PC-9 (cell line): ENCODE results near the gene CMIP. TPM values are rescaled to one million over a fixed set of nuclear protein-coding genes. Genes with fewer than 3 reads are reported as not detected.

Experiments
- BruUV-seq: library from RNA; stranded (reverse); fragments of 400-500 nt; replicated peaks from 2 replicates; lab custom pipeline; 2021; lab: Mats Ljungman, UMichigan
- CTCF ChIA-PET: fragments of 300-600 bp; sonication (Branson Sonifier 250); formaldehyde crosslinking; loops from one replicate; lab custom pipeline; 2022; ENCODE audit warnings: antibody characterized with exemption; lab: Charles Lee
- POLR2A ChIA-PET: fragments of 300-600 bp; sonication (Branson Sonifier 250); formaldehyde crosslinking; loops from one replicate; lab custom pipeline; 2022; ENCODE audit warnings: antibody characterized with exemption; ENCODE audit not compliant: unreplicated experiment; lab: Charles Lee
- DNase-seq, 2 experiments: peaks; one replicate each; pipeline versions ENCODE4 v3.0.0 to v3.0.0-alpha.2; 2015 to 2022; ENCODE audit warnings: mixed read lengths in 1 of 2
- H2AFZ ChIP-seq: fragments of 200-600 bp; sonication (generic); 2 replicates; pipeline ENCODE4 v1.8.1; 2017; ENCODE audit warnings: antibody characterized with exemption
- H3F3A ChIP-seq: fragments of 200-600 bp; sonication (generic); 2 replicates; pipeline ENCODE4 v1.8.1; 2017; ENCODE audit warnings: antibody characterized with exemption, mild to moderate bottlenecking, low read depth; ENCODE audit not compliant: insufficient read depth
- H3K27ac ChIP-seq: fragments of 200-600 bp; sonication (generic); 2 replicates; pipeline ENCODE4 v1.6.1; 2016; ENCODE audit warnings: mixed run types
- H3K27me3 ChIP-seq: fragments of 200-600 bp; sonication (generic); 2 replicates; pipeline ENCODE4 v1.6.1; 2016; ENCODE audit warnings: low read depth, mixed run types; ENCODE audit not compliant: insufficient read depth
- H3K36me3 ChIP-seq: fragments of 200-600 bp; sonication (generic); 2 replicates; pipeline ENCODE4 v1.6.1; 2016; ENCODE audit warnings: low read depth, mixed run types
- H3K4me1 ChIP-seq: fragments of 200-600 bp; sonication (generic); replicated peaks from 2 replicates; pipeline ENCODE4 v1.6.1; 2016; ENCODE audit warnings: mixed run types; ENCODE audit not compliant: insufficient read depth
- H3K4me2 ChIP-seq: fragments of 200-600 bp; sonication (generic); 2 replicates; pipeline ENCODE4 v1.6.1; 2017; ENCODE audit warnings: mixed run types
- H3K4me3 ChIP-seq: fragments of 200-600 bp; sonication (generic); 2 replicates; pipeline ENCODE4 v1.6.1; 2016; ENCODE audit warnings: mixed run types
- H3K79me2 ChIP-seq: fragments of 200-600 bp; sonication (generic); 2 replicates; pipeline ENCODE4 v1.6.1; 2017; ENCODE audit warnings: low read depth, mixed run types
- H3K9me2 ChIP-seq: fragments of 200-600 bp; sonication (generic); 2 replicates; pipeline ENCODE4 v1.8.1; 2017; ENCODE audit warnings: mild to moderate bottlenecking; ENCODE audit not compliant: insufficient read depth
- H3K9me3 ChIP-seq: fragments of 200-600 bp; sonication (generic); 2 replicates; pipeline ENCODE4 v1.8.1; 2016; ENCODE audit warnings: low read depth; ENCODE audit not compliant: insufficient read depth
- H4K20me1 ChIP-seq: fragments of 200-600 bp; sonication (generic); 2 replicates; pipeline ENCODE4 v1.8.1; 2017; ENCODE audit not compliant: insufficient read depth
- EZH2 ChIP-seq: fragments of 200-600 bp; sonication (generic); IDR thresholded peaks from 2 replicates; pipeline ENCODE4 v1.8.0; 2017; ENCODE audit warnings: antibody characterized with exemption, low read depth
- intact Hi-C: fragments of 100-400 bp; cut with micrococcal nuclease; formaldehyde crosslinking; loops from one replicate; pipeline ENCODE4 v1.10.0; 2022; ENCODE audit not compliant: unreplicated experiment
- total RNA-seq: library from RNA; stranded (reverse); gene quantifications from 2 replicates; pipeline ENCODE4 v1.2.3, GENCODE V29; 2021
- TF ChIP-seq, protein P1 (sequence below): fragments of 200-600 bp; sonication (generic); conservative IDR thresholded peaks from 2 replicates; pipeline ENCODE4 v1.6.1; 2017; ENCODE audit warnings: mixed run types, antibody characterized with exemption, mild to moderate bottlenecking, moderate library complexity

CMIP gene
- total RNA-seq, 1 experiment from 2014 or later = 96.6 TPM

DNA sequence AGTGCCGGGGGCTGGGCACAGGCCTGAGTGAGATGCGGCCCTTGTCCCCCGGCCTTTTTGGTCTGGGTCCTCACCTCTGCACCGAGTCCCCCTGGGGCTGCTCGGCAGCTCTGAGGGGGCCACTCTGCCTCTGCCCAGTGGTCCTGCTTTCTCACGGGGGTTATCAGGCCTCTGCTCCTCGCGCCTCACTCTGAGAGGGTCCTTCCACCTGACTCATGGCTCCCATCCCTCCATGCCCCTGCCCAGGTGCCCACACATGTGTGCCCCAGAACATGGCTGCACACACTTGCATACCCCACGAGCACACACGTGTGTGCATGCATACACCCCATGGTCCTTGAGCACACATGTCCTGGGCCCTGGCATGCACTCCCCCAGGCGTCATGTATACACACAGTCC, 53.7 kb downstream of the CMIP start:
- ChIA-PET POLR2A (no interaction called here), CTCF (no interaction called here)
- intact Hi-C loops = no loop called here
- Histone ChIP-seq H3F3A (peaks cover 14% of the 10 kb centered on the region), H3K79me2 (peaks cover 82% of the 10 kb centered on the region), H3K36me3 (no peaks in the 10 kb centered on the region), H3K27me3 (no peaks in the 10 kb centered on the region), H3K9me3 (no peaks in the 10 kb centered on the region), H4K20me1 (no peaks in the 10 kb centered on the region; the same call in 1 of the 2 replicates), H2AFZ (no peak overlapping the region), H3K9me2 (no peaks in the 10 kb centered on the region), H3K4me2 (no peak overlapping the region), H3K27ac (no peak overlapping the region), H3K4me3 (no peak overlapping the region), H3K4me1 (peaks cover 16% of the 10 kb centered on the region)
- DNase-seq = no peak
- TF ChIP-seq EZH2 = no peak
- TF ChIP-seq, protein P1, sequence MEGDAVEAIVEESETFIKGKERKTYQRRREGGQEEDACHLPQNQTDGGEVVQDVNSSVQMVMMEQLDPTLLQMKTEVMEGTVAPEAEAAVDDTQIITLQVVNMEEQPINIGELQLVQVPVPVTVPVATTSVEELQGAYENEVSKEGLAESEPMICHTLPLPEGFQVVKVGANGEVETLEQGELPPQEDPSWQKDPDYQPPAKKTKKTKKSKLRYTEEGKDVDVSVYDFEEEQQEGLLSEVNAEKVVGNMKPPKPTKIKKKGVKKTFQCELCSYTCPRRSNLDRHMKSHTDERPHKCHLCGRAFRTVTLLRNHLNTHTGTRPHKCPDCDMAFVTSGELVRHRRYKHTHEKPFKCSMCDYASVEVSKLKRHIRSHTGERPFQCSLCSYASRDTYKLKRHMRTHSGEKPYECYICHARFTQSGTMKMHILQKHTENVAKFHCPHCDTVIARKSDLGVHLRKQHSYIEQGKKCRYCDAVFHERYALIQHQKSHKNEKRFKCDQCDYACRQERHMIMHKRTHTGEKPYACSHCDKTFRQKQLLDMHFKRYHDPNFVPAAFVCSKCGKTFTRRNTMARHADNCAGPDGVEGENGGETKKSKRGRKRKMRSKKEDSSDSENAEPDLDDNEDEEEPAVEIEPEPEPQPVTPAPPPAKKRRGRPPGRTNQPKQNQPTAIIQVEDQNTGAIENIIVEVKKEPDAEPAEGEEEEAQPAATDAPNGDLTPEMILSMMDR = no peak
- BruUV-seq = no TSS peak

DNA sequence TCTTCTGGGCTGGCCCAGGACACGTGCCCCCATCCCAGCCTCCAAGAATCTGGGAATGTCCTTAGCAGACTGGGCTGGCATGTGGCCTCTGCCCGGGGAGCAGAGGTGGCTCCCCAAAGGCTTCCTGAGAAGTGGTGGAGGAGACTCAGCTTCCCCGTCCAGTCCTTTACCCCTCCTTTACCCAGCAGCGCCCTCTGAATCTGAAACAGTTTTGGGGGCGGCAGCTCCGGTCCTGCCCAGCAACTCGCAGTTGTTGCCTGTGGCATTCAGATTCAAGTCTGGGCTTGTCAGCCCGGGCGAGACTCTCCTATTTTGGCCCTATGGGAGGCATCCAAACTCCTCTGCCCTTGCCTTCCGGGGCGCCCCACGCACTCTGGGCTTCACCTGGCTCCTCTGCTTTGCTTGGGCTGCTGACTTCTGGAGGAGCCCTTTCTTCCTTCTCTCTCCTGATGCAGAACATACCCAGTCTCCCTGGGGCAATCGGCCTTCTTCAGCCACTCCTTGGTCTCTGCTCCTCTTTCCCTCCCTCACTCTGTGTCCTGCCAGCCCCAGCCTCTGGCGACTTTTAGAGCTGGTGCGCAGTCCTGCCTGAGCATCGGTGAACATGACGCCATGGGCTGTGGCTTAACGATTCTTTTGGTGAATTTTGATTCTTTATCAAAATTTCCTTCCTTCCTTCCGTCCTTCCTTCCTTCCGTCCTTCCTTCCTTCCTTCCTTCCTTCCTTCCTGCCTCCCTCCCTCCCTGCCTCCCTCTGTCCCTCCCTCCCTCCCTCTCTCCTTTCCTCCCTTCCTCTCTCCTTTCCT, 55.2 kb downstream of the CMIP start:
- H3K4me1 ChIP-seq = peaks cover 4% of the 10 kb centered on the region

DNA sequence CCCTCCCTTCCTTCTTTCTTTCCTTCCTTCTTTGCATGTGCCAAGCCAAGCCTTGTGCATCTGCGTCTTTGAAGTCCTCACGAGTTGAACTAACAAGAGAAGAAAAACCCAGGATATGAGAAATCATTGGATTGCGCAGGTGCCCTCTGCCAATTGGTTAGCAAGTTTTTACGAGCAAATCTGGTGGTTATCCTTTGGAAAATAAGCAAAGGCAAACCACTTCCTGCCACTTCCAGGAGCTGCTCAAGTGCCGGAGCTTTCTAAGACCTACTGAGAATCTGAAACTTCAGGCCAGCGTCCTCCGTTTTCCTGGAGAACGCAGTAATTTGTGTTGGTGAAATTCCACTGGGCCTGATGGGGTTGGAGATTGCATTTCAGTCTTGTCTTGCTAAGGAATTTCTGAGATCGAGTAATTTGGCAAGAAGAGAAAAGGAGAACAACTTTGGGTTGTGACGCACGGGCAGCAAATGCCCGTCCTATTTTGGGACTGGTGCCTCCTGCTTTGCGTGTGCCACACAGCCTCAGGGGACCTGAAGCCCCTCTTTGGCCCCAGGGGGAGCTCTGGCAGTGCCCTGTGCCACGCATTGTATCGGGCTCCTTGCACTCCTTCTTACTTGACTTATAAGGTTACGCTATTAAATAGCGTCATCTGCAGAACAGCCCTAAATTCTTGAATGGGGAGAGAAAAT, 56.4 kb downstream of the CMIP start:
- POLR2A ChIA-PET = no interaction called here
- no peak overlapping the region for H2AFZ ChIP-seq
- H3K27me3 ChIP-seq = no peaks in the 10 kb centered on the region
- TF ChIP-seq, protein P1 = no peak
- TF ChIP-seq EZH2 = no peak
- H3F3A ChIP-seq = peaks cover 3% of the 10 kb centered on the region; the same call in 1 of the 2 replicates
- H3K79me2 ChIP-seq = peaks cover 86% of the 10 kb centered on the region
- no peak for DNase-seq
- no peak overlapping the region for H3K4me2 ChIP-seq
- H3K9me3 ChIP-seq = no peaks in the 10 kb centered on the region
- no peaks in the 10 kb centered on the region for H3K4me1 ChIP-seq
- H3K27ac ChIP-seq = no peak overlapping the region
- intact Hi-C loops = no loop called here
- no peaks in the 10 kb centered on the region for H3K36me3 ChIP-seq
- H3K9me2 ChIP-seq = no peaks in the 10 kb centered on the region
- no TSS peak for BruUV-seq
- H3K4me3 ChIP-seq = no peak overlapping the region
- CTCF ChIA-PET = no interaction called here
- no peaks in the 10 kb centered on the region; the same call in 1 of the 2 replicates for H4K20me1 ChIP-seq

More for the DNA sequence above, 55.2 kb downstream of the CMIP start:
- H3K9me2 ChIP-seq = no peaks in the 10 kb centered on the region
- POLR2A ChIA-PET = no interaction called here
- no TSS peak for BruUV-seq
- no peaks in the 10 kb centered on the region for H3K9me3 ChIP-seq
- no peak for TF ChIP-seq EZH2
- TF ChIP-seq, protein P1 = no peak
- DNase-seq = no peak
- no peaks in the 10 kb centered on the region for H3K27me3 ChIP-seq
- H2AFZ ChIP-seq = no peak overlapping the region
- intact Hi-C loops = no loop called here
- no peak overlapping the region for H3K4me2 ChIP-seq
- H3F3A ChIP-seq = peaks cover 6% of the 10 kb centered on the region; the same call in 1 of the 2 replicates
- CTCF ChIA-PET = no interaction called here
- no peaks in the 10 kb centered on the region for H3K36me3 ChIP-seq
- peaks cover 86% of the 10 kb centered on the region for H3K79me2 ChIP-seq
- no peaks in the 10 kb centered on the region; the same call in 1 of the 2 replicates for H4K20me1 ChIP-seq
- no peak overlapping the region for H3K27ac ChIP-seq
- H3K4me3 ChIP-seq = no peak overlapping the region
